ENCODE measurements around the gene ZNF431. TPM values are rescaled to one million over a fixed set of nuclear protein-coding genes. Genes with fewer than 3 reads are reported as not detected.

ZNF431 gene
- 3.3 and 6.1 TPM in 2 replicates for total RNA-seq

DNA sequence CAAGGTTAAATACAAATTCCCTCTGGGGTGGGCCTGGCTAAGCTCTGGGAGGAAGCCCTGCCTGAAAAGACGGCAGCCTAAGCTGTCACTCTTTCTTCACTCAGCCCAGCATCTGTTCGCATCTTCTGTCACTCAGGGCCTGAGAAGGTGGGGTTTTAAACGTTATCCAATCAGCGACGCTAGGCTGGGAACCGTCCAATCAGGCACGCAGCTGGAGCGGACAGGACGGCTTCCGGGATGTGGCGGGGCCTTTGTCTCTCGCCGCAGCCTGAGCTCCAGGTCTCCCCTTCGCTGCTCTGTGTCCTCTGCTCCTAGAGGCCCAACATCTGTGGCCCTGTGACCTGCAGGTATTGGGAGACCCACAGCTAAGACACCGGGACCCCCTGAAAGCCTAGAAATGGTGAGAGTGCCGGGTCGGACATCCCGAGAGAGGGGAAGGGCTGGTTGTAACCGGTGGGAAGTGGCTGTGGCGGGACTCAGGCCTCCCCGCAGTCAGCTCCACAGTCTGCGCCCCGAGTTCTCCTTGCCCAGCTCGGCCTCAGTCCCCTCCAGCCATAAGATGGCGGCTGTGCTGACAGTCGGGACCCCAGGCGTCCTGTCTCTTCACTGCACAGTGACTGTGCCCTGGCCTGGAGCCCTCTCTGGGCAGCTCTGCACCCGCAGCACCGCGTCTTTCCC is at the start of gene ZNF431:
TSS of gene ZNF431 (plus strand) at position 254 of the 678 bp plus-strand sequence. CDS start at position 398, 144 bp downstream.

Other genes with a start within 250 kb of the ZNF431 start
- gene ZNF85, start 218.8 kb upstream of the ZNF431 start, total RNA-seq: 5.9 and 6.7 TPM in 2 replicates
- gene ZNF430, start 121.4 kb upstream of the ZNF431 start, total RNA-seq: 2.9 and 5.9 TPM in 2 replicates
- gene ZNF714, start 59.8 kb upstream of the ZNF431 start, total RNA-seq: 7.4 and 11.6 TPM in 2 replicates
- gene ZNF708, start 187.4 kb downstream of the ZNF431 start, total RNA-seq: 2.5 and 3.4 TPM in 2 replicates
- gene ZNF738, start 217.0 kb downstream of the ZNF431 start, total RNA-seq: 9.1 and 9.6 TPM in 2 replicates